ENCODE data around the gene PDE4C. TPM values are rescaled to one million over a fixed set of nuclear protein-coding genes. Genes with fewer than 3 reads are reported as not detected.
A peak's percentile ranks its signal among the peaks of the same experiment; 100 is the strongest.

PDE4C gene
- total and polyA plus RNA-seq, 9 of the 15 experiments (the other 6 are each of a cell fraction or from before 2014, with no cell fraction given): 0.04 to 0.91 (median 0.20) TPM; not detected in 1

- no peak overlapping the region for H3K4me3 ChIP-seq
- CTCF ChIA-PET (ENCODE audit: low intra/inter-chr PET ratio): no interaction called here
- peaks cover 0 to 8% of the 10 kb centered on the region in 2 experiments; a peak in 1 of 5 replicates for H3K27me3 ChIP-seq (ENCODE audit: control insufficient read depth in 2 of 2, insufficient read depth in 2 of 2, low read length in 2 of 2)
- H2AFZ ChIP-seq (ENCODE audit: low read depth, low read length): peak overlapping the region; percentile 81
- no TSS peak for BruUV-seq (replicated peaks)
- DNase-seq (ENCODE audit: extremely low read depth in 1 of 4, low spot score in 3 of 4): peak in 3 of 4 experiments; percentile 39 to 54 (median 44)
- in situ Hi-C loops (cut with MboI) (no loop called here), intact Hi-C loops (cut with micrococcal nuclease) (no loop called here)
- peak overlapping the region; percentile 47; the same call in 1 of the 3 replicates for H3K27ac ChIP-seq (ENCODE audit: extremely low read depth, low read depth, low read length)
- peak; percentile 88 for FAIRE-seq
- H3K4me2 ChIP-seq (ENCODE audit: insufficient read depth, low read length): peak overlapping the region; percentile 75
- no peaks in the 10 kb centered on the region for H3K79me2 ChIP-seq (ENCODE audit: control insufficient read depth, insufficient read depth, low read length)
- H3K9me3 ChIP-seq (replicated peaks; ENCODE audit: control insufficient read depth, insufficient read depth, low read depth, low read length): no peaks in the 10 kb centered on the region
- no peaks in the 10 kb centered on the region for H4K20me1 ChIP-seq (replicated peaks; ENCODE audit: control insufficient read depth, insufficient read depth, low read length)
- peak; percentile 73 for ATAC-seq
- H3K4me1 ChIP-seq (replicated peaks in 1 of 2; ENCODE audit: control insufficient read depth in 2 of 2, insufficient read depth in 2 of 2, low read length in 2 of 2): peaks cover 14 to 39% of the 10 kb centered on the region in 2 experiments
- 8% methylated on average over 10 of the region's 10 CpGs for WGBS (ENCODE audit: insufficient coverage, low coverage, missing lambda C conversion rate)
- H3K9me1 ChIP-seq (ENCODE audit: control insufficient read depth, insufficient read depth, low read length): no peaks in the 10 kb centered on the region
- POLR2A ChIA-PET: interaction anchor here (0.9 to 3.3 kb wide), 8 partner anchors 9 to 155 kb away, joined by 3 to 44 read pairs (median 4); partner anchors contain the start of genes GDF15, IQCN and JUND
- peak overlapping the region in 1 of 2 experiments; percentile 83; a peak in 3 of 4 replicates for H3K9ac ChIP-seq (ENCODE audit: insufficient read depth in 1 of 2, low read depth in 2 of 2, low read length in 2 of 2)
- no peaks in the 10 kb centered on the region for H3K36me3 ChIP-seq (ENCODE audit: control insufficient read depth, insufficient read depth, low read length)
- TF ChIP-seq NR0B1 (IDR thresholded peaks at IDR 0.05; ENCODE audit: partially characterized antibody) (no peak), GABPB1 (CRISPR knock-in tag; IDR thresholded peaks at IDR 0.05) (0 out of 2 replicates have a peak, but pooled peaks have one; percentile 49), CREB5 (CRISPR knock-in tag; IDR thresholded peaks at IDR 0.05) (no peak), ZNF197 (CRISPR knock-in tag; IDR thresholded peaks at IDR 0.05; ENCODE audit: low read depth) (no peak), TCF7L2 (IDR thresholded peaks at IDR 0.05; ENCODE audit: low read depth, low read length) (no peak), CCNT2 (IDR thresholded peaks at IDR 0.05; ENCODE audit: borderline replicate concordance, extremely low read depth, insufficient read length, low read depth, low read length) (no peak), TGIF2 (CRISPR knock-in tag; IDR thresholded peaks at IDR 0.05) (no peak)
These were observed 36.7 kb upstream of the PDE4C start for GRCh38 chr19:18262917-18263316.
